OCI-LY1 (cell line): ENCODE results near the gene COL19A1.

Experiments
- H2AFZ ChIP-seq: fragments of 200-600 bp; sonication (generic), shearing (Covaris generic); 2 replicates; pipeline ENCODE4 v1.6.0; 2014; ENCODE audit warnings: antibody characterized with exemption, mild to moderate bottlenecking, low read length
- H3F3A ChIP-seq: fragments of 200-600 bp; sonication (generic), shearing (Covaris generic); 2 replicates; pipeline ENCODE4 v1.6.0; 2014; ENCODE audit warnings: mild to moderate bottlenecking, antibody characterized with exemption, low read length, moderate library complexity; ENCODE audit not compliant: insufficient read depth
- H3K27ac ChIP-seq: fragments of 200-600 bp; sonication (generic); 2 replicates; pipeline ENCODE4 v1.5.1; 2014; ENCODE audit warnings: low read length, mixed run types, mild to moderate bottlenecking, low read depth; ENCODE audit not compliant: poor library complexity, severe bottlenecking
- H3K27me3 ChIP-seq: fragments of 200-600 bp; sonication (generic); 2 replicates; pipeline ENCODE4 v1.6.0; 2014; ENCODE audit warnings: antibody characterized with exemption, mild to moderate bottlenecking, low read length, moderate library complexity; ENCODE audit not compliant: insufficient read depth
- H3K36me3 ChIP-seq: fragments of 200-600 bp; sonication (generic); 2 replicates; pipeline ENCODE4 v1.6.1; 2014; ENCODE audit warnings: mild to moderate bottlenecking, antibody characterized with exemption, low read length, moderate library complexity, mixed read lengths; ENCODE audit not compliant: insufficient read depth
- H3K4me1 ChIP-seq: fragments of 200-600 bp; sonication (generic); 2 replicates; pipeline ENCODE4 v1.5.1; 2014; ENCODE audit warnings: mild to moderate bottlenecking, low read length, moderate library complexity; ENCODE audit not compliant: insufficient read depth, severe bottlenecking
- H3K4me2 ChIP-seq: fragments of 200-600 bp; sonication (generic), shearing (Covaris generic); 2 replicates; pipeline ENCODE4 v1.6.1; 2014; ENCODE audit warnings: low read length
- H3K4me3 ChIP-seq: fragments of 200-600 bp; sonication (generic); 2 replicates; pipeline ENCODE4 v1.5.1; 2014; ENCODE audit warnings: low read length, low read depth, mild to moderate bottlenecking, mixed read lengths; ENCODE audit not compliant: poor library complexity, severe bottlenecking
- H3K79me2 ChIP-seq: fragments of 200-600 bp; shearing (Covaris generic); 2 replicates; pipeline ENCODE4 v1.6.1; 2016; ENCODE audit warnings: mixed run types, low read length, mixed read lengths; ENCODE audit not compliant: insufficient read depth
- H3K9ac ChIP-seq: fragments of 200-600 bp; sonication (generic), shearing (Covaris generic); 2 replicates; pipeline ENCODE4 v1.6.1; 2014; ENCODE audit warnings: mild to moderate bottlenecking, low read length, mixed read lengths
- H3K9me2 ChIP-seq: fragments of 200-600 bp; sonication (generic), shearing (Covaris generic); 2 replicates; pipeline ENCODE4 v1.6.1; 2014; ENCODE audit warnings: low read depth, mild to moderate bottlenecking, low read length, mixed read lengths
- H3K9me3 ChIP-seq: fragments of 200-600 bp; shearing (Covaris generic); 2 replicates; pipeline ENCODE4 v1.6.1; 2014; ENCODE audit warnings: low read length, mixed read lengths
- H4K20me1 ChIP-seq: fragments of 200-600 bp; sonication (generic), shearing (Covaris generic); 2 replicates; pipeline ENCODE4 v1.6.0; 2016; ENCODE audit warnings: mild to moderate bottlenecking, low read length; ENCODE audit not compliant: insufficient read depth
- EZH2 ChIP-seq: fragments of 200-600 bp; sonication (generic), shearing (Covaris generic); IDR thresholded peaks from 2 replicates; pipeline ENCODE4 v1.8.0; 2017; ENCODE audit warnings: borderline replicate concordance, mixed run types, mild to moderate bottlenecking, antibody characterized with exemption, low read length, moderate library complexity, mixed read lengths
- TF ChIP-seq, protein P1 (sequence below): fragments of 200-600 bp; sonication (generic), shearing (Covaris generic); IDR thresholded peaks from 2 replicates; pipeline ENCODE4 v1.5.1; 2017; ENCODE audit warnings: mild to moderate bottlenecking, antibody characterized with exemption, low read length, moderate library complexity, mixed read lengths

The COL19A1 gene

DNA sequence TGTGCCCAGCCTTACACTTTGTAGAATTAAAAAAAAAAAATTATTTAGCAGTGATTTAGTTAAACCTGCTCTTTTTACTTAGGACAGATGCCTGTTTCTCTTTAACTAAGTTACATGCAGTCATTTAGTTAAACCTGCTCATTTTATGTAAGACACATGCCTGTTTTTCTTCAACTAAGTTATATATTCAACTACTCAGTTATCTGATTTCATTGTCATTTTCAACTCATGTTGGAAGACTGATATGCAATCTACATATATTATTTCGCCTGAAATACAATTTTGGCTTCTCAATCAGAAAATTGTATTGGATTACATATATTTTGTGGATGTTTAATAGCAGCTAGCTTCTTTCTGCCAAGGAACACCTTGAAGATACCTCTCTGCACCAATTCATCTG lies 171.1 kb downstream of the COL19A1 start:
- Histone ChIP-seq H3K9ac (no peak overlapping the region), H3K27me3 (no peaks in the 10 kb centered on the region), H3K79me2 (no peaks in the 10 kb centered on the region), H3F3A (no peaks in the 10 kb centered on the region), H3K27ac (no peak overlapping the region), H3K9me2 (no peaks in the 10 kb centered on the region), H3K4me2 (no peak overlapping the region), H4K20me1 (no peaks in the 10 kb centered on the region), H2AFZ (no peak overlapping the region), H3K4me1 (no peaks in the 10 kb centered on the region), H3K36me3 (no peaks in the 10 kb centered on the region), H3K4me3 (no peak overlapping the region), H3K9me3 (no peaks in the 10 kb centered on the region)
- TF ChIP-seq EZH2: no peak
- TF ChIP-seq, protein P1, sequence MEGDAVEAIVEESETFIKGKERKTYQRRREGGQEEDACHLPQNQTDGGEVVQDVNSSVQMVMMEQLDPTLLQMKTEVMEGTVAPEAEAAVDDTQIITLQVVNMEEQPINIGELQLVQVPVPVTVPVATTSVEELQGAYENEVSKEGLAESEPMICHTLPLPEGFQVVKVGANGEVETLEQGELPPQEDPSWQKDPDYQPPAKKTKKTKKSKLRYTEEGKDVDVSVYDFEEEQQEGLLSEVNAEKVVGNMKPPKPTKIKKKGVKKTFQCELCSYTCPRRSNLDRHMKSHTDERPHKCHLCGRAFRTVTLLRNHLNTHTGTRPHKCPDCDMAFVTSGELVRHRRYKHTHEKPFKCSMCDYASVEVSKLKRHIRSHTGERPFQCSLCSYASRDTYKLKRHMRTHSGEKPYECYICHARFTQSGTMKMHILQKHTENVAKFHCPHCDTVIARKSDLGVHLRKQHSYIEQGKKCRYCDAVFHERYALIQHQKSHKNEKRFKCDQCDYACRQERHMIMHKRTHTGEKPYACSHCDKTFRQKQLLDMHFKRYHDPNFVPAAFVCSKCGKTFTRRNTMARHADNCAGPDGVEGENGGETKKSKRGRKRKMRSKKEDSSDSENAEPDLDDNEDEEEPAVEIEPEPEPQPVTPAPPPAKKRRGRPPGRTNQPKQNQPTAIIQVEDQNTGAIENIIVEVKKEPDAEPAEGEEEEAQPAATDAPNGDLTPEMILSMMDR: no peak

DNA sequence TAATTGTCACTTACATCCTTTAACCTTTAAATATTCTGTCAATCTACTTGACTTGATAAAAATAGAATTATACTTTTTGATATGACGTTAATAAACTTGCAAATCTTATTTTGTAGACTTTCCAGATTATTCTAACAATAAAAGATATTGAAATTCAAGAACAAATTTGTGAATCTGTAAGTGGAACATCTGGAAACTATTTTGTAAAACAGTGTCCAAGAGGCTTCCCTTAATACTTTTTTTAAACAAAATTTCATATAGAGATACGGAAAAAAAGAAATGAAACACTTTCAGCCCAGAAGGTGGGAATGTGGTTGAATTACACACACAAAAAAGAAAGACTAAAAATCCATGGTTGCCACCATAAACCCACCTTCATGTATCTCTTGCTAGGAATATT lies 174.4 kb downstream of the COL19A1 start:
- no peaks in the 10 kb centered on the region for H3K4me1 ChIP-seq
- TF ChIP-seq, protein P1: no peak
- TF ChIP-seq EZH2: no peak
- H3K9ac ChIP-seq: no peak overlapping the region
- no peaks in the 10 kb centered on the region for H3K9me2 ChIP-seq
- no peaks in the 10 kb centered on the region for H3F3A ChIP-seq
- H3K36me3 ChIP-seq: no peaks in the 10 kb centered on the region
- no peaks in the 10 kb centered on the region for H3K79me2 ChIP-seq
- H4K20me1 ChIP-seq: no peaks in the 10 kb centered on the region
- no peak overlapping the region for H3K4me3 ChIP-seq
- H2AFZ ChIP-seq: no peak overlapping the region
- no peaks in the 10 kb centered on the region for H3K27me3 ChIP-seq
- no peak overlapping the region for H3K4me2 ChIP-seq
- H3K9me3 ChIP-seq: no peaks in the 10 kb centered on the region
- no peak overlapping the region for H3K27ac ChIP-seq

DNA sequence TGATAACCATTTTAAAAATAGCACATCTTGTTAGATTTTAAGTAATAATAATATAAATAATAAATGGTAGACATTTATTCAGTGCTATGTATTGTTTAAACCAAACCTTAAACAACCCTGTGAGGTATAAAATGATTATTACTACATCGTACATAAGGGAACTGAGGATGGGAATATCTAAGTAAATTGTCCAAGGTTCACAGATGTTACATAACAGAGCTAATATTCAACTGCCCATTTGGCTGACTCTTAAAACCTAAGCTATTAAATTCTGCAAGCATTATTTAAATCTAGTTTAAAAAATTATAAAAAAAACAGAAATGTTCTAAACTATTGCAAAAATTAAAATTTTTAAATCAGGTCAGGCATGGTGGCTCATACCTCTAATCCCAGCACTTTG lies 175.1 kb downstream of the COL19A1 start:
- H3K4me2 ChIP-seq: no peak overlapping the region
- no peaks in the 10 kb centered on the region for H3K27me3 ChIP-seq

More for the DNA sequence above, 175.1 kb downstream of the COL19A1 start:
- no peaks in the 10 kb centered on the region for H3F3A ChIP-seq
- H2AFZ ChIP-seq: no peak overlapping the region
- no peaks in the 10 kb centered on the region for H3K9me3 ChIP-seq
- no peak overlapping the region for H3K27ac ChIP-seq
- no peaks in the 10 kb centered on the region for H3K9me2 ChIP-seq
- H3K4me3 ChIP-seq: no peak overlapping the region
- no peaks in the 10 kb centered on the region for H3K79me2 ChIP-seq
- H3K4me1 ChIP-seq: no peaks in the 10 kb centered on the region
- TF ChIP-seq, protein P1: no peak
- TF ChIP-seq EZH2: no peak
- no peak overlapping the region for H3K9ac ChIP-seq
- no peaks in the 10 kb centered on the region for H3K36me3 ChIP-seq
- no peaks in the 10 kb centered on the region for H4K20me1 ChIP-seq
